Body of pancreas (tissue), 4 donors: ENCODE results near the gene CSNK1G1. TPM values are rescaled to one million over a fixed set of nuclear protein-coding genes. Genes with fewer than 3 reads are reported as not detected.

Experiments
- ATAC-seq: fragments of 150-250 bp; one replicate; pipeline ENCODE4 v1.9.1; 2016
- DNase-seq, 4 donors: peaks; one replicate each; pipeline ENCODE4 v3.0.0-alpha.2; 2019
- H3K27ac ChIP-seq, 4 donors: fragments of 200-600 bp; sonication (generic); 1 replicate in 3 of 4; 2 replicates in 1 of 4; pipeline versions ENCODE4 v1.5.1 to v1.6.1; 2016 to 2019; ENCODE audit warnings: mild to moderate bottlenecking in 1 of 4, mixed read lengths in 1 of 4, moderate library complexity in 1 of 4
- H3K27me3 ChIP-seq, 2 donors: fragments of 200-600 bp; sonication (generic); one replicate each; pipeline ENCODE4 v1.6.0; 2016; ENCODE audit warnings: mild to moderate bottlenecking in 1 of 2
- H3K36me3 ChIP-seq, 2 donors: fragments of 200-600 bp; sonication (generic); replicated peaks in 1 of 2; 2 replicates each; pipeline ENCODE4 v1.5.1; 2016; ENCODE audit warnings: low read depth in 2 of 2; ENCODE audit not compliant: insufficient read depth in 1 of 2
- H3K4me1 ChIP-seq: fragments of 200-600 bp; sonication (generic); one replicate; pipeline ENCODE4 v1.6.0; 2016
- H3K4me3 ChIP-seq, 2 donors: fragments of 200-600 bp; sonication (generic); 1 replicate in 1 of 2; 2 replicates in 1 of 2; pipeline ENCODE4 v1.5.1; 2016 to 2019
- H3K9me3 ChIP-seq, 3 donors: fragments of 200-600 bp; sonication (generic); 1 replicate in 2 of 3; 2 replicates in 1 of 3; pipeline ENCODE4 v1.5.1; 2016
- POLR2A ChIP-seq, 3 donors: fragments of 450-650 bp; IDR thresholded peaks; one replicate each; pipeline ENCODE4 v1.6.1; 2016; ENCODE audit warnings: antibody characterized with exemption in 3 of 3, mild to moderate bottlenecking in 2 of 3
- WGBS, 2 donors: methylation state at CpG; one replicate each; pipeline ENCODE4 v1.1.5; 2017; 5-methylcytosine and 5-hydroxymethylcytosine counted together
- intact Hi-C: fragments of 100-400 bp; cut with DNase I; formaldehyde crosslinking; loops from one replicate; pipeline ENCODE4 v1.15.1; 2023
- total RNA-seq, 2 donors: library from RNA; depleted of rRNA; stranded (reverse); fragments of >200 nt; gene quantifications; one replicate each; pipeline ENCODE4 v1.1.0, GENCODE V29; 2016
- TF ChIP-seq, protein P1 (sequence below), 7 experiments: fragments of 450-650 bp in 4 of 7; fragments of 200-600 bp in 3 of 7; sonication (generic) in 3 of 7; IDR thresholded peaks; one replicate each; pipeline ENCODE4 v1.5.1; 2016 to 2019; ENCODE audit warnings: antibody characterized with exemption in 7 of 7

The CSNK1G1 gene
- total RNA-seq, 2 donors from 2014 or later = 6.7 to 13.8 TPM

DNA sequence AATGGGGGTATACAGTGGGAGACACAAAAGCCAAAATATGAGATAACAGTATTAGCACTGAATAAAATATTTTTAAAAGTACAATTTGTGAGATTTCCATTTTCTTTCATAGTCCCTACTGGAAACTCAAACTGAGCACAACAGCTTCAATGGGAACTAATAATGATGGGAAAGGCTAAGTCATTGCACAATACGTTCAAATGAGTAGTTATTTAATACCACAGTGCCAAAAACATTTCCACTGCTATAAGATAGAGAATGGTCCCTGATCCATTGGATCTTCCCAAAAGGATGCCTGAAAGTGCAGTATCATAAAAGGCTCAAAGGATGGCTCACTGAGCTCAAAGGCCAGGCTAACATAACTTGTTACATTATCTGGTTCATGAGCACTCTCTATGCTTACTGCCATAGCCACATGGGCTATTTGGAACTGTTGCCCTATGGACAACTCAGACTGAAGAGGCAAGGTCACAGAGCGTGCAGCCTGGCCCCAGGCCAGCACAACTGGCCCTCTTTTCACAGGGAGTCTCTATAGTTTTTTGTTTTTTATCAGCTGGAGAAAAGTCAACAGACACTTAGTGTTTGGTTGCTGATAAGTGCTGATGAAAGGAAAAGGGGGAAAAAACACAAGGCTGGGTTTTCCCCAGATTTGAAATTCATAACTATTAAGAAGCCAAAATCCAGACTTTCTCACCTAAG is 139.1 kb downstream of the CSNK1G1 start:
- peak; percentile 33 to 63 (median 41) for DNase-seq
- Histone ChIP-seq H3K36me3 (peaks cover 0 to 6% of the 10 kb centered on the region in 2 donors), H3K9me3 (no peaks in the 10 kb centered on the region), H3K27ac (no peak overlapping the region), H3K4me1 (peaks cover 13% of the 10 kb centered on the region), H3K27me3 (no peaks in the 10 kb centered on the region), H3K4me3 (no peak overlapping the region)
- WGBS, 2 donors = 13 to 33% methylated on average over 2 of the region's 2 CpGs
- TF ChIP-seq, protein P1, sequence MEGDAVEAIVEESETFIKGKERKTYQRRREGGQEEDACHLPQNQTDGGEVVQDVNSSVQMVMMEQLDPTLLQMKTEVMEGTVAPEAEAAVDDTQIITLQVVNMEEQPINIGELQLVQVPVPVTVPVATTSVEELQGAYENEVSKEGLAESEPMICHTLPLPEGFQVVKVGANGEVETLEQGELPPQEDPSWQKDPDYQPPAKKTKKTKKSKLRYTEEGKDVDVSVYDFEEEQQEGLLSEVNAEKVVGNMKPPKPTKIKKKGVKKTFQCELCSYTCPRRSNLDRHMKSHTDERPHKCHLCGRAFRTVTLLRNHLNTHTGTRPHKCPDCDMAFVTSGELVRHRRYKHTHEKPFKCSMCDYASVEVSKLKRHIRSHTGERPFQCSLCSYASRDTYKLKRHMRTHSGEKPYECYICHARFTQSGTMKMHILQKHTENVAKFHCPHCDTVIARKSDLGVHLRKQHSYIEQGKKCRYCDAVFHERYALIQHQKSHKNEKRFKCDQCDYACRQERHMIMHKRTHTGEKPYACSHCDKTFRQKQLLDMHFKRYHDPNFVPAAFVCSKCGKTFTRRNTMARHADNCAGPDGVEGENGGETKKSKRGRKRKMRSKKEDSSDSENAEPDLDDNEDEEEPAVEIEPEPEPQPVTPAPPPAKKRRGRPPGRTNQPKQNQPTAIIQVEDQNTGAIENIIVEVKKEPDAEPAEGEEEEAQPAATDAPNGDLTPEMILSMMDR (IDR thresholded peaks at IDR 0.05) = no peak
- no peak for TF ChIP-seq POLR2A (IDR thresholded peaks at IDR 0.05)
- no peak for ATAC-seq
- intact Hi-C loops = no loop called here

DNA sequence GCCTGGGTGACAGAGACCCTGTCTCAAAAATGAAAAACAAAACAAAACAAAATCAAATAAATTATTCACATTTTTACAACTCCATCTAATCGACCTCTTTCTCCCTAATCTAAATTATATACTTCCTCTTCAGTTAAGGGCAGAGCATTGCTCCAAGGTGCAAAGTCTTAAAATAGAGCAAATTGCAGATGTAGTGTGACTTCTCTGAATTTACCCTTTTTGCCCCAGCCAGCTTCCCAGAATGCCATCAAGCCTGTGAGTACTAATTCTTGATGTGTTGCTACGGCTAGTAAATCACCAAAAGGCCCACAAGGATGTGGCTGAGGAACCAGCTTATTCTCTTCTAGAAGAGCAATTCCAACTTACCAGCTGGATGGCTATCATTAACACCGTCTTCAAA is 139.8 kb downstream of the CSNK1G1 start:
- Histone ChIP-seq H3K4me3 (no peak overlapping the region), H3K4me1 (peaks cover 13% of the 10 kb centered on the region), H3K9me3 (no peaks in the 10 kb centered on the region), H3K36me3 (peaks cover 0 to 6% of the 10 kb centered on the region in 2 donors), H3K27ac (no peak overlapping the region), H3K27me3 (no peaks in the 10 kb centered on the region)
- no peak for TF ChIP-seq POLR2A (IDR thresholded peaks at IDR 0.05)
- TF ChIP-seq, protein P1 (IDR thresholded peaks at IDR 0.05) = no peak
- DNase-seq = no peak
- ATAC-seq = no peak
- 64 to 76% methylated on average over 3 of the region's 3 CpGs for WGBS, 2 donors
- intact Hi-C loops = no loop called here

DNA sequence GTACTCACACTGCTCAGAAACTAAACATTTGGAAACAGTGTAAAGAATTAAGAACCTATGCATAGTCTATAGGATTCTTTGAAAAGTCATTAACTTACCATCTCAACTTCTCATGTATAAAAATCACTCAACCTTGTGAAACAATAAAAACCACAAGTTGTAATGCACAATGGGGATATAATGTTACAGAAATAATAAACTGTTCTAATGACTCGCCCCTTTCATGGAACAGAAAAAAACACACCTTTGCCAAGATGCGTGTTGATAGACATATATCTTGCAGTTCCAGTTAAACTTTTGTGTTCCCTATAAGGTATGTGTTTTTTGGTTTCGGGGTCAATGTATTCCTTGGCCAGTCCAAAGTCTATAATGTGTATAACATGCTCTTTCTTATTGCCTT is 142.3 kb downstream of the CSNK1G1 start:
- intact Hi-C loops = no loop called here
- no peak for ATAC-seq
- Histone ChIP-seq H3K4me1 (peaks cover 13% of the 10 kb centered on the region), H3K4me3 (no peak overlapping the region), H3K27me3 (no peaks in the 10 kb centered on the region), H3K9me3 (no peaks in the 10 kb centered on the region), H3K27ac (no peak overlapping the region), H3K36me3 (peaks cover 0 to 6% of the 10 kb centered on the region in 2 donors)
- TF ChIP-seq, protein P1 (IDR thresholded peaks at IDR 0.05) = no peak
- TF ChIP-seq POLR2A (IDR thresholded peaks at IDR 0.05) = no peak
- no peak for DNase-seq
- WGBS, 2 donors = 90 to 91% methylated on average over 3 of the region's 3 CpGs

DNA sequence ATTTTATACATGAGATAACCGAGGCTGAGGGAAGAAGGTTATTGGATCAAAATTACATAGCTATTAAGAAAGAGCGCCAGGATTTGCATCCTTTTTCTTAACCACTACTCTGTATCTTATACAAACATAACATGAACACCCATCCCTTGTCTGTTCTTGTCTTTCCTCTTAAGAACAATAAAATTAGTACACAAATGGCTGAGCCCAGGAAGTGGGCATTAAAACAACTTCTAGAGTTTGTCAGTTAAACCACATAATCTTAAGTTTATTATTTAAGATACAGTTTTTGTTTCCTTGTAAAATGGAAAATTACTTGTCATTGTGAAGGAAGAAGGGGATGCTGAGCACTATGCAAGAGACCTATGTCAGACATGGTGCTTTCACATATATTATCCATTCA is 144.3 kb downstream of the CSNK1G1 start:
- DNase-seq (no peak), ATAC-seq (no peak)
- intact Hi-C loops = no loop called here
- H3K27me3 ChIP-seq = no peaks in the 10 kb centered on the region
- H3K4me1 ChIP-seq = peaks cover 5% of the 10 kb centered on the region
- TF ChIP-seq, protein P1 (IDR thresholded peaks at IDR 0.05) = no peak
- no peak for TF ChIP-seq POLR2A (IDR thresholded peaks at IDR 0.05)
- WGBS, 2 donors = 90 to 96% methylated on average over 2 of the region's 2 CpGs
- no peak overlapping the region for H3K27ac ChIP-seq
- no peak overlapping the region for H3K4me3 ChIP-seq
- no peaks in the 10 kb centered on the region for H3K9me3 ChIP-seq
- H3K36me3 ChIP-seq = peaks cover 0 to 6% of the 10 kb centered on the region in 2 donors

DNA sequence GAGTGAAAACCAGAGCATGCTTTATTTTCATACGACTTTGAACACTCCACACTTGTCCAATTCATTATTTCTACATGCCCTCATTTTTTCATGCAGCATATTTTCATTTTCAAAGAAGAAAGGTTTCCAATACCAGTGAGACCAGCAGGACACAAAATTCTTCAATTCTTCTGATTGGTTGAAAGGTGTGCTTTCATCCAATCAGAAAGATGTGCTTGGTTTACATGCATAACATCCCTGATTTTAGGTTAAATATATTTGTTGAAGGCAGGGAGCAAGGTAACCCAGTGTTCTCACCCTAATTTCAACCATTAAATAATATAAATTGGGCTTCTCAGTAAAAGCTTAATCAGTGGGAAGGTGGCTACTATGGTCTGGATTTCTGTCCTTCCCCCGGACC is 145.6 kb downstream of the CSNK1G1 start:
- no peak for DNase-seq
- Histone ChIP-seq H3K27ac (no peak overlapping the region), H3K4me1 (no peaks in the 10 kb centered on the region), H3K4me3 (no peak overlapping the region), H3K27me3 (no peaks in the 10 kb centered on the region), H3K9me3 (no peaks in the 10 kb centered on the region), H3K36me3 (peaks cover 0 to 6% of the 10 kb centered on the region in 2 donors)
- intact Hi-C loops = no loop called here
- no peak for ATAC-seq
- TF ChIP-seq, protein P1 (IDR thresholded peaks at IDR 0.05) = no peak
- TF ChIP-seq POLR2A (IDR thresholded peaks at IDR 0.05) = no peak
- 50 to 66% methylated on average over 2 of the region's 2 CpGs for WGBS, 2 donors
